Caki2 (cell line): Measurements from ENCODE around the gene CLDN18. TPM values are rescaled to one million over a fixed set of nuclear protein-coding genes. Genes with fewer than 3 reads are reported as not detected.

ENCODE experiments used
- DNase-seq: peaks from one replicate; pipeline ENCODE4 v3.0.0-alpha.2; 2015; ENCODE audit warnings: low read depth
- in situ Hi-C: cut with HindIII; loops from 2 replicates; pipeline ENCODE4 v1.10.0; 2016; ENCODE audit warnings: low sequenced_read_pairs, low pct_unique_long_range_greater_than_20kb, mixed read lengths
- total RNA-seq: library from RNA; depleted of rRNA; stranded (reverse); fragments of >200 nt; shearing (Covaris generic); gene quantifications from 2 replicates; pipeline ENCODE4 v1.2.3, GENCODE V29; 2014; ENCODE audit warnings: low replicate concordance

Gene CLDN18
- total RNA-seq, 1 experiment from 2014 or later: not detected

GRCh38 chr3:138016065-138016464 is 6.1 kb downstream of the CLDN18 start:
- no peak for DNase-seq
- in situ Hi-C loops: no loop called here

- no peak for DNase-seq
- in situ Hi-C loops: no loop called here
Observed at GRCh38 chr3:138019281-138020069, 9.5 kb downstream of the CLDN18 start.

- in situ Hi-C loops: no loop called here
- DNase-seq: no peak
Observed at GRCh38 chr3:138023754-138024153, 13.8 kb downstream of the CLDN18 start.

GRCh38 chr3:138025553-138025952 is 15.6 kb downstream of the CLDN18 start:
- in situ Hi-C loops: no loop called here
- no peak for DNase-seq

GRCh38 chr3:138027821-138028220 is 17.9 kb downstream of the CLDN18 start:
- no peak for DNase-seq
- in situ Hi-C loops: no loop called here

GRCh38 chr3:138030734-138031280 is 20.8 kb downstream of the CLDN18 start:
- in situ Hi-C loops: no loop called here
- DNase-seq: no peak

- DNase-seq: no peak
- in situ Hi-C loops: no loop called here
Observed at GRCh38 chr3:138031536-138031935, 21.6 kb downstream of the CLDN18 start.

GRCh38 chr3:138032567-138032966 is 22.6 kb downstream of the CLDN18 start:
- DNase-seq: no peak
- in situ Hi-C loops: no loop called here

GRCh38 chr3:138033202-138033691 is 23.3 kb downstream of the CLDN18 start:
- no peak for DNase-seq
- in situ Hi-C loops: no loop called here

- DNase-seq: no peak
- in situ Hi-C loops: no loop called here
Observed at GRCh38 chr3:138034918-138035317, 25.0 kb downstream of the CLDN18 start.

GRCh38 chr3:138036572-138036971 is 26.6 kb downstream of the CLDN18 start:
- no peak for DNase-seq
- in situ Hi-C loops: no loop called here

- DNase-seq: no peak
Observed at GRCh38 chr3:138038725-138039462, 28.9 kb downstream of the CLDN18 start.

GRCh38 chr3:138042043-138042442 is 32.1 kb downstream of the CLDN18 start:
- no peak for DNase-seq
- in situ Hi-C loops: no loop called here

More at GRCh38 chr3:138038725-138039462, 28.9 kb downstream of the CLDN18 start:
- in situ Hi-C loops: no loop called here

GRCh38 chr3:138043266-138044029 is 33.5 kb downstream of the CLDN18 start:
- no peak for DNase-seq
- in situ Hi-C loops: no loop called here

GRCh38 chr3:138046085-138046484 is 36.1 kb downstream of the CLDN18 start:
- DNase-seq: no peak
- in situ Hi-C loops: no loop called here

- in situ Hi-C loops: no loop called here
- no peak for DNase-seq
Observed at GRCh38 chr3:138046955-138047354, 37.0 kb downstream of the CLDN18 start.

GRCh38 chr3:138047596-138048158 is 37.7 kb downstream of the CLDN18 start:
- no peak for DNase-seq
- in situ Hi-C loops: no loop called here
